GM18508 (cell line): ENCODE measurements around the gene BAIAP3.

Experiments
- ATAC-seq: cut with Tn5 transposase; IDR thresholded peaks from one replicate; pipeline ENCODE4 v1.9.1; 2021; ENCODE audit warnings: moderate number of reproducible peaks; ENCODE audit not compliant: insufficient read depth, unreplicated experiment

The BAIAP3 gene

GRCh38 chr16:1362807-1363206 is 29.4 kb downstream of the BAIAP3 start:
- ATAC-seq = no peak

- no peak for ATAC-seq
Measured at GRCh38 chr16:1363501-1364041, 30.1 kb downstream of the BAIAP3 start.

- ATAC-seq = no peak
Measured at GRCh38 chr16:1364510-1364909, 31.1 kb downstream of the BAIAP3 start.

- ATAC-seq = no peak
Measured at GRCh38 chr16:1366060-1366711, 32.7 kb downstream of the BAIAP3 start.

GRCh38 chr16:1366712-1367299 is 33.4 kb downstream of the BAIAP3 start:
- ATAC-seq = no peak

GRCh38 chr16:1367486-1368174 is 34.2 kb downstream of the BAIAP3 start:
- no peak for ATAC-seq

- no peak for ATAC-seq
Measured at GRCh38 chr16:1371054-1371978, 37.9 kb downstream of the BAIAP3 start.

- ATAC-seq = no peak
Measured at GRCh38 chr16:1372292-1372950, 39.0 kb downstream of the BAIAP3 start.

GRCh38 chr16:1374418-1375297 is 41.2 kb downstream of the BAIAP3 start:
- no peak for ATAC-seq

- ATAC-seq = no peak
Measured at GRCh38 chr16:1375298-1375640, 41.8 kb downstream of the BAIAP3 start.

GRCh38 chr16:1375741-1376410 is 42.4 kb downstream of the BAIAP3 start:
- ATAC-seq = no peak

- ATAC-seq = no peak
Measured at GRCh38 chr16:1377406-1378010, 44.1 kb downstream of the BAIAP3 start.

GRCh38 chr16:1378087-1378803 is 44.8 kb downstream of the BAIAP3 start:
- ATAC-seq = no peak

- ATAC-seq = no peak
Measured at GRCh38 chr16:1378804-1379303, 45.4 kb downstream of the BAIAP3 start.

- no peak for ATAC-seq
Measured at GRCh38 chr16:1379304-1380076, 46.0 kb downstream of the BAIAP3 start.

- no peak for ATAC-seq
Measured at GRCh38 chr16:1380195-1380594, 46.8 kb downstream of the BAIAP3 start.
